Mucosa of descending colon (tissue), 3 donors: ENCODE measurements around the gene TXNRD3. TPM values are rescaled to one million over a fixed set of nuclear protein-coding genes. Genes with fewer than 3 reads are reported as not detected.

Source experiments
- ATAC-seq: fragments of 200-7000 bp; cut with Tn5 transposase; one replicate; pipeline ENCODE4 v1.9.1; 2020; ENCODE audit warnings: mild to moderate bottlenecking, moderate library complexity
- DNase-seq, 3 donors: peaks; one replicate each; pipeline ENCODE4 v3.0.0-alpha.2; 2020
- H3K36me3 ChIP-seq: fragments of 200-600 bp; one replicate; pipeline ENCODE4 v1.8.0; 2021; ENCODE audit warnings: low read depth, mild to moderate bottlenecking
- H3K4me1 ChIP-seq: fragments of 200-600 bp; one replicate; pipeline ENCODE4 v1.8.0; 2021; ENCODE audit warnings: low read depth, mild to moderate bottlenecking
- H3K4me3 ChIP-seq: fragments of 200-600 bp; one replicate; pipeline ENCODE4 v1.8.0; 2021; ENCODE audit warnings: mild to moderate bottlenecking
- H3K9me3 ChIP-seq: fragments of 200-600 bp; one replicate; pipeline ENCODE4 v1.8.0; 2021; ENCODE audit warnings: mild to moderate bottlenecking
- CTCF ChIP-seq: fragments of 200-600 bp; IDR thresholded peaks from one replicate; pipeline ENCODE4 v1.8.0; 2022; ENCODE audit warnings: antibody characterized with exemption, mild to moderate bottlenecking
- intact Hi-C, 2 donors: fragments of 100-400 bp; cut with DNase I in 1 of 2; cut with micrococcal nuclease in 1 of 2; formaldehyde crosslinking; loops; one replicate each; pipeline versions ENCODE4 v1.11.0 to v1.11.1; 2022; cut with DNase I, micrococcal nuclease
- total RNA-seq, 3 donors: library from RNA; stranded (reverse); fragmentation: NEBNext Ultra II Directional in 2 of 3; extraction: Animal tissue kit (Norgen Biotek cat#: 25700) in 2 of 3; gene quantifications; one replicate each; pipeline versions ENCODE4 v1.2.1 to v1.2.4, GENCODE V29; 2021 to 2023
- donor health status: DM: no; HTN: no; CAD: no; lungs with moderate emphysema.
- donor health status: DM: no; HTN: no; CAD: no.
- donor health status: DM: no; HTN: yes; CAD: no.

The TXNRD3 gene
- total RNA-seq, 3 donors from 2014 or later: 4.5 to 11.4 (median 5.4) TPM

GRCh38 chr3:126665221-126665936, 10.5 kb upstream of the TXNRD3 start:
- ATAC-seq: no peak
- no peaks in the 10 kb centered on the region for H3K9me3 ChIP-seq
- intact Hi-C loops: no loop called here
- H3K4me3 ChIP-seq: no peak overlapping the region
- no peak for TF ChIP-seq CTCF
- H3K4me1 ChIP-seq: no peaks in the 10 kb centered on the region
- no peaks in the 10 kb centered on the region for H3K36me3 ChIP-seq
- DNase-seq: no peak

GRCh38 chr3:126664591-126665214, 9.8 kb upstream of the TXNRD3 start:
- Histone ChIP-seq H3K4me3 (no peak overlapping the region), H3K4me1 (no peaks in the 10 kb centered on the region), H3K9me3 (no peaks in the 10 kb centered on the region), H3K36me3 (no peaks in the 10 kb centered on the region)
- DNase-seq (no peak), ATAC-seq (no peak)
- intact Hi-C loops: no loop called here
- no peak for TF ChIP-seq CTCF

GRCh38 chr3:126663750-126664149, 8.8 kb upstream of the TXNRD3 start:
- H3K9me3 ChIP-seq: no peaks in the 10 kb centered on the region
- ATAC-seq (no peak), DNase-seq (no peak)
- no peaks in the 10 kb centered on the region for H3K36me3 ChIP-seq
- H3K4me3 ChIP-seq: no peak overlapping the region
- intact Hi-C loops: no loop called here
- no peak for TF ChIP-seq CTCF
- H3K4me1 ChIP-seq: no peaks in the 10 kb centered on the region

GRCh38 chr3:126663257-126663656, 8.3 kb upstream of the TXNRD3 start:
- Histone ChIP-seq H3K36me3 (no peaks in the 10 kb centered on the region), H3K4me1 (no peaks in the 10 kb centered on the region), H3K9me3 (no peaks in the 10 kb centered on the region), H3K4me3 (no peak overlapping the region)
- TF ChIP-seq CTCF: no peak
- no peak for ATAC-seq
- intact Hi-C loops: no loop called here
- DNase-seq: no peak

GRCh38 chr3:126661532-126662364, 6.8 kb upstream of the TXNRD3 start:
- no peak overlapping the region for H3K4me3 ChIP-seq
- intact Hi-C loops: no loop called here
- no peak for DNase-seq
- H3K36me3 ChIP-seq: no peaks in the 10 kb centered on the region
- no peak for ATAC-seq
- no peak for TF ChIP-seq CTCF
- H3K4me1 ChIP-seq: no peaks in the 10 kb centered on the region
- H3K9me3 ChIP-seq: no peaks in the 10 kb centered on the region
